Middle frontal gyrus (tissue), 1 donor: ENCODE data around the gene DNASE1L2.
"Not testable (repeated sequence)": the region's sequence is repeated elsewhere in the genome, so short reads cannot be mapped to it uniquely, and the experiment has no call there.

Experiments
- DNase-seq: peaks from one replicate; pipeline ENCODE4 v3.0.0-alpha.2; 2015; ENCODE audit warnings: low spot score; ENCODE audit errors: extremely low spot score

DNASE1L2 gene

GRCh38 chr16:2238150-2238837 is 2.0 kb downstream of the DNASE1L2 start:
- no peak for DNase-seq

- DNase-seq = no peak
These were observed 2.8 kb downstream of the DNASE1L2 start for GRCh38 chr16:2238838-2239675.

GRCh38 chr16:2240331-2240730 is 4.1 kb downstream of the DNASE1L2 start:
- DNase-seq = not testable (repeated sequence)

GRCh38 chr16:2242598-2242997 is 6.4 kb downstream of the DNASE1L2 start:
- no peak for DNase-seq

GRCh38 chr16:2243031-2243528 is 6.8 kb downstream of the DNASE1L2 start:
- DNase-seq = no peak

- no peak for DNase-seq
These were observed 7.5 kb downstream of the DNASE1L2 start for GRCh38 chr16:2243781-2244180.

GRCh38 chr16:2244301-2244700 is 8.1 kb downstream of the DNASE1L2 start:
- no peak for DNase-seq

GRCh38 chr16:2244926-2245795 is 8.9 kb downstream of the DNASE1L2 start:
- no peak for DNase-seq

GRCh38 chr16:2246301-2246885 is 10.1 kb downstream of the DNASE1L2 start:
- DNase-seq = no peak

GRCh38 chr16:2250652-2251295 is 14.5 kb downstream of the DNASE1L2 start:
- no peak for DNase-seq

- DNase-seq = peak; percentile 86
These were observed 15.3 kb downstream of the DNASE1L2 start, which contains the start of gene ECI1 for GRCh38 chr16:2251296-2252111. Gene ECI1 (minus strand): TSS chr16:2251587. CDS start chr16:2251566, 21 bp downstream.

- no peak for DNase-seq
These were observed 16.5 kb downstream of the DNASE1L2 start for GRCh38 chr16:2252806-2253148.

- DNase-seq = no peak
These were observed 17.0 kb downstream of the DNASE1L2 start for GRCh38 chr16:2253293-2253692.

GRCh38 chr16:2256531-2257140 is 20.4 kb downstream of the DNASE1L2 start:
- DNase-seq = no peak

GRCh38 chr16:2257726-2258125 is 21.5 kb downstream of the DNASE1L2 start:
- no peak for DNase-seq

- not testable (repeated sequence) for DNase-seq
These were observed 22.3 kb downstream of the DNASE1L2 start for GRCh38 chr16:2258530-2258929.

- no peak for DNase-seq
These were observed 24.0 kb downstream of the DNASE1L2 start for GRCh38 chr16:2260250-2260649.

- DNase-seq = not testable (repeated sequence)
These were observed 26.8 kb downstream of the DNASE1L2 start for GRCh38 chr16:2263026-2263425.

GRCh38 chr16:2266887-2267286 is 30.6 kb downstream of the DNASE1L2 start:
- not testable (repeated sequence) for DNase-seq
